Skeletal muscle satellite cell (primary cell): Measurements from ENCODE around the gene GABRG3.

ENCODE experiments used
- H3K27me3 ChIP-seq: 2 replicates; pipeline ENCODE4 v1.7.0; 2013; ENCODE audit warnings: low read length; ENCODE audit not compliant: control insufficient read depth, insufficient read depth
- H3K36me3 ChIP-seq: 2 replicates; pipeline ENCODE4 v1.7.0; 2013; ENCODE audit warnings: mild to moderate bottlenecking, control low read depth, low read length; ENCODE audit not compliant: insufficient read depth
- H3K4me1 ChIP-seq: 2 replicates; pipeline ENCODE4 v1.7.0; 2013; ENCODE audit warnings: low read length; ENCODE audit not compliant: control insufficient read depth, insufficient read depth
- H3K4me2 ChIP-seq: 2 replicates; pipeline ENCODE4 v1.7.0; 2013; ENCODE audit warnings: mild to moderate bottlenecking, low read length
- H3K4me3 ChIP-seq: 2 replicates; pipeline ENCODE4 v1.7.0; 2013; ENCODE audit warnings: low read length
- H3K9ac ChIP-seq: 2 replicates; pipeline ENCODE4 v1.7.0; 2013; ENCODE audit warnings: mild to moderate bottlenecking, low read depth, low read length, moderate library complexity
- H3K9me3 ChIP-seq: replicated peaks from 2 replicates; pipeline ENCODE4 v1.7.0; 2013; ENCODE audit warnings: mild to moderate bottlenecking, control low read depth, low read length

The GABRG3 gene

GRCh38 chr15:27535445-27536129 is 564.6 kb downstream of the GABRG3 start:
- no peaks in the 10 kb centered on the region for H3K36me3 ChIP-seq
- peaks cover 12% of the 10 kb centered on the region for H3K9me3 ChIP-seq
- no peaks in the 10 kb centered on the region for H3K4me1 ChIP-seq
- no peak overlapping the region for H3K4me2 ChIP-seq
- no peak overlapping the region for H3K9ac ChIP-seq
- no peak overlapping the region for H3K4me3 ChIP-seq
- H3K27me3 ChIP-seq = no peaks in the 10 kb centered on the region

- Histone ChIP-seq H3K27me3 (no peaks in the 10 kb centered on the region), H3K9me3 (peaks cover 8% of the 10 kb centered on the region), H3K36me3 (no peaks in the 10 kb centered on the region)
Measured at GRCh38 chr15:27538325-27538724, 567.3 kb downstream of the GABRG3 start.

GRCh38 chr15:27541581-27541980 is 570.6 kb downstream of the GABRG3 start:
- H3K27me3 ChIP-seq = no peaks in the 10 kb centered on the region
- no peak overlapping the region for H3K9ac ChIP-seq
- H3K9me3 ChIP-seq = peaks cover 6% of the 10 kb centered on the region
- H3K36me3 ChIP-seq = no peaks in the 10 kb centered on the region
- H3K4me1 ChIP-seq = no peaks in the 10 kb centered on the region
- no peak overlapping the region for H3K4me3 ChIP-seq
- no peak overlapping the region for H3K4me2 ChIP-seq

More at GRCh38 chr15:27538325-27538724, 567.3 kb downstream of the GABRG3 start:
- no peaks in the 10 kb centered on the region for H3K4me1 ChIP-seq
- no peak overlapping the region for H3K4me3 ChIP-seq
- no peak overlapping the region for H3K9ac ChIP-seq
- no peak overlapping the region for H3K4me2 ChIP-seq

- no peak overlapping the region for H3K9ac ChIP-seq
- no peaks in the 10 kb centered on the region for H3K27me3 ChIP-seq
- no peaks in the 10 kb centered on the region for H3K4me1 ChIP-seq
- peaks cover 2% of the 10 kb centered on the region for H3K9me3 ChIP-seq
- no peaks in the 10 kb centered on the region for H3K36me3 ChIP-seq
- H3K4me2 ChIP-seq = no peak overlapping the region
- H3K4me3 ChIP-seq = no peak overlapping the region
Measured at GRCh38 chr15:27545494-27546255, 574.7 kb downstream of the GABRG3 start.

- Histone ChIP-seq H3K4me2 (no peak overlapping the region), H3K4me1 (no peaks in the 10 kb centered on the region), H3K27me3 (no peaks in the 10 kb centered on the region), H3K36me3 (no peaks in the 10 kb centered on the region), H3K9me3 (peaks cover 2% of the 10 kb centered on the region), H3K4me3 (no peak overlapping the region), H3K9ac (no peak overlapping the region)
Measured at GRCh38 chr15:27549746-27550145, 578.8 kb downstream of the GABRG3 start.

GRCh38 chr15:27550635-27551034 is 579.7 kb downstream of the GABRG3 start:
- no peak overlapping the region for H3K9ac ChIP-seq
- H3K4me3 ChIP-seq = no peak overlapping the region
- no peak overlapping the region for H3K4me2 ChIP-seq
- H3K27me3 ChIP-seq = no peaks in the 10 kb centered on the region
- H3K36me3 ChIP-seq = no peaks in the 10 kb centered on the region
- peaks cover 2% of the 10 kb centered on the region for H3K9me3 ChIP-seq
- no peaks in the 10 kb centered on the region for H3K4me1 ChIP-seq

- no peaks in the 10 kb centered on the region for H3K27me3 ChIP-seq
- no peak overlapping the region for H3K4me3 ChIP-seq
- no peak overlapping the region for H3K4me2 ChIP-seq
- peaks cover 7% of the 10 kb centered on the region for H3K9me3 ChIP-seq
- no peaks in the 10 kb centered on the region for H3K36me3 ChIP-seq
- H3K9ac ChIP-seq = no peak overlapping the region
- no peaks in the 10 kb centered on the region for H3K4me1 ChIP-seq
Measured at GRCh38 chr15:27561816-27562215, 590.8 kb downstream of the GABRG3 start.

GRCh38 chr15:27563765-27564370 is 592.9 kb downstream of the GABRG3 start:
- H3K36me3 ChIP-seq = no peaks in the 10 kb centered on the region
- H3K4me1 ChIP-seq = no peaks in the 10 kb centered on the region
- H3K4me2 ChIP-seq = no peak overlapping the region
- peaks cover 7% of the 10 kb centered on the region for H3K9me3 ChIP-seq
- no peaks in the 10 kb centered on the region for H3K27me3 ChIP-seq
- no peak overlapping the region for H3K4me3 ChIP-seq
- H3K9ac ChIP-seq = no peak overlapping the region

- Histone ChIP-seq H3K36me3 (no peaks in the 10 kb centered on the region), H3K4me2 (no peak overlapping the region), H3K27me3 (no peaks in the 10 kb centered on the region), H3K9me3 (peaks cover 7% of the 10 kb centered on the region), H3K4me3 (no peak overlapping the region), H3K4me1 (no peaks in the 10 kb centered on the region), H3K9ac (no peak overlapping the region)
Measured at GRCh38 chr15:27564656-27565055, 593.7 kb downstream of the GABRG3 start.

GRCh38 chr15:27570746-27571145 is 599.8 kb downstream of the GABRG3 start:
- Histone ChIP-seq H3K27me3 (no peaks in the 10 kb centered on the region), H3K4me1 (no peaks in the 10 kb centered on the region), H3K4me2 (no peak overlapping the region), H3K9ac (no peak overlapping the region), H3K9me3 (no peaks in the 10 kb centered on the region), H3K4me3 (no peak overlapping the region), H3K36me3 (no peaks in the 10 kb centered on the region)

- Histone ChIP-seq H3K9ac (no peak overlapping the region), H3K4me2 (no peak overlapping the region), H3K36me3 (no peaks in the 10 kb centered on the region), H3K4me1 (no peaks in the 10 kb centered on the region), H3K27me3 (no peaks in the 10 kb centered on the region), H3K9me3 (peaks cover 2% of the 10 kb centered on the region), H3K4me3 (no peak overlapping the region)
Measured at GRCh38 chr15:27573805-27574485, 603.0 kb downstream of the GABRG3 start.
